ENCODE measurements around the gene TTC28.

DNA sequence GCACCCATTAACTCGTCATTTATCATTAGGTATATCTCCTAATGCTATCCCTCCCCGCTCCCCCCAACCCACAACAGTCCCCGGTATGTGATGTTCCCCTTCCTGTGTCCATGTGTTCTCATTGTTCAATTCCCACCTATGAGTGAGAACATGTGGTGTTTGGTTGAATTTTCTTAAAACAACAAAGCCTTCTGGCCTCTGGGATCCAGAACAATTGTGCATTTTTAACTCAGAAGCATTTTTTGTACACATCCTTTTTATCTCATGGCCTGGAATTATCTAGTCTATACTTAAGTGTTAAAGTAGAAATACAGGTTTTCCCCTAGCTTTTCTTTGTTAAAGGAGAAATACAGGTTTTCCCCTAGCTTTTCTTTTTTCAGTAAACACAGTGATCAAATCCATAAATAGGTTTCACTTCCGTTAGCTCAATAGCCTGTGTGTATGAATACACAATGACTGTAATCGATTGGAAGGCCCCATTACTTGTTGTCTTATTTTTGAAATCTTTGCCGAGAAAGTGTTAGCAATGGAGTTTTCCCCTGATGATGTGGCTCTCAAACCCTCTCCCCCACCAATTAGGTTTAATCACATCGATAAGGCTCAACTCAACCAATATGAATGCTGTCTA is 635.0 kb downstream of the TTC28 start:
- TF ChIP-seq, protein P1, sequence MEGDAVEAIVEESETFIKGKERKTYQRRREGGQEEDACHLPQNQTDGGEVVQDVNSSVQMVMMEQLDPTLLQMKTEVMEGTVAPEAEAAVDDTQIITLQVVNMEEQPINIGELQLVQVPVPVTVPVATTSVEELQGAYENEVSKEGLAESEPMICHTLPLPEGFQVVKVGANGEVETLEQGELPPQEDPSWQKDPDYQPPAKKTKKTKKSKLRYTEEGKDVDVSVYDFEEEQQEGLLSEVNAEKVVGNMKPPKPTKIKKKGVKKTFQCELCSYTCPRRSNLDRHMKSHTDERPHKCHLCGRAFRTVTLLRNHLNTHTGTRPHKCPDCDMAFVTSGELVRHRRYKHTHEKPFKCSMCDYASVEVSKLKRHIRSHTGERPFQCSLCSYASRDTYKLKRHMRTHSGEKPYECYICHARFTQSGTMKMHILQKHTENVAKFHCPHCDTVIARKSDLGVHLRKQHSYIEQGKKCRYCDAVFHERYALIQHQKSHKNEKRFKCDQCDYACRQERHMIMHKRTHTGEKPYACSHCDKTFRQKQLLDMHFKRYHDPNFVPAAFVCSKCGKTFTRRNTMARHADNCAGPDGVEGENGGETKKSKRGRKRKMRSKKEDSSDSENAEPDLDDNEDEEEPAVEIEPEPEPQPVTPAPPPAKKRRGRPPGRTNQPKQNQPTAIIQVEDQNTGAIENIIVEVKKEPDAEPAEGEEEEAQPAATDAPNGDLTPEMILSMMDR (IDR thresholded peaks at IDR 0.05), result no peak
- no peak for TF ChIP-seq POLR2A (IDR thresholded peaks at IDR 0.05)
